Activated T-helper 1 cell treated with anti-CD3 and anti-CD28 coated beads, Interleukin-12 subunit alpha, Interleukin-12 subunit beta, Interleukin-2, Interleukin-4 antibody, amounts not matched to agents 30 ng/mL and 10 ng/mL and 1 ng/mL, durations not matched to agents 14 hours and 24 hours and 36 hours (primary cell): Measurements from ENCODE around the gene WDR1. TPM values are rescaled to one million over a fixed set of nuclear protein-coding genes. Genes with fewer than 3 reads are reported as not detected.

Source experiments
- DNase-seq: peaks from one replicate; pipeline ENCODE4 v3.0.0; 2021; ENCODE audit warnings: low spot score
- H3K27ac Mint-ChIP-seq: one replicate; pipeline ENCODE4 v1.8.0; 2021; ENCODE audit warnings: mild to moderate bottlenecking, mixed read lengths
- H3K27me3 Mint-ChIP-seq: one replicate; pipeline ENCODE4 v1.8.0; 2022; ENCODE audit warnings: mild to moderate bottlenecking, moderate library complexity, mixed read lengths; ENCODE audit not compliant: insufficient read depth
- H3K36me3 Mint-ChIP-seq: one replicate; pipeline ENCODE4 v1.8.0; 2021; ENCODE audit warnings: low read depth, mixed read lengths
- H3K4me1 Mint-ChIP-seq: one replicate; pipeline ENCODE4 v1.8.0; 2021; ENCODE audit warnings: low read depth, mixed read lengths
- H3K4me3 Mint-ChIP-seq: one replicate; pipeline ENCODE4 v1.8.0; 2021; ENCODE audit warnings: mild to moderate bottlenecking, moderate library complexity, mixed read lengths
- H3K9me3 Mint-ChIP-seq: one replicate; pipeline ENCODE4 v1.8.0; 2021; ENCODE audit warnings: mixed read lengths
- intact Hi-C: fragments of 100-400 bp; cut with micrococcal nuclease; formaldehyde crosslinking; loops from one replicate; pipeline ENCODE4 v1.15.1; 2024
- total RNA-seq: library from RNA; stranded (reverse); gene quantifications from 2 replicates; pipeline ENCODE4 v1.2.3, GENCODE V29; 2022

Gene WDR1, protein sequence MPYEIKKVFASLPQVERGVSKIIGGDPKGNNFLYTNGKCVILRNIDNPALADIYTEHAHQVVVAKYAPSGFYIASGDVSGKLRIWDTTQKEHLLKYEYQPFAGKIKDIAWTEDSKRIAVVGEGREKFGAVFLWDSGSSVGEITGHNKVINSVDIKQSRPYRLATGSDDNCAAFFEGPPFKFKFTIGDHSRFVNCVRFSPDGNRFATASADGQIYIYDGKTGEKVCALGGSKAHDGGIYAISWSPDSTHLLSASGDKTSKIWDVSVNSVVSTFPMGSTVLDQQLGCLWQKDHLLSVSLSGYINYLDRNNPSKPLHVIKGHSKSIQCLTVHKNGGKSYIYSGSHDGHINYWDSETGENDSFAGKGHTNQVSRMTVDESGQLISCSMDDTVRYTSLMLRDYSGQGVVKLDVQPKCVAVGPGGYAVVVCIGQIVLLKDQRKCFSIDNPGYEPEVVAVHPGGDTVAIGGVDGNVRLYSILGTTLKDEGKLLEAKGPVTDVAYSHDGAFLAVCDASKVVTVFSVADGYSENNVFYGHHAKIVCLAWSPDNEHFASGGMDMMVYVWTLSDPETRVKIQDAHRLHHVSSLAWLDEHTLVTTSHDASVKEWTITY
- total RNA-seq, result 449 and 453 TPM in 2 replicates

DNA sequence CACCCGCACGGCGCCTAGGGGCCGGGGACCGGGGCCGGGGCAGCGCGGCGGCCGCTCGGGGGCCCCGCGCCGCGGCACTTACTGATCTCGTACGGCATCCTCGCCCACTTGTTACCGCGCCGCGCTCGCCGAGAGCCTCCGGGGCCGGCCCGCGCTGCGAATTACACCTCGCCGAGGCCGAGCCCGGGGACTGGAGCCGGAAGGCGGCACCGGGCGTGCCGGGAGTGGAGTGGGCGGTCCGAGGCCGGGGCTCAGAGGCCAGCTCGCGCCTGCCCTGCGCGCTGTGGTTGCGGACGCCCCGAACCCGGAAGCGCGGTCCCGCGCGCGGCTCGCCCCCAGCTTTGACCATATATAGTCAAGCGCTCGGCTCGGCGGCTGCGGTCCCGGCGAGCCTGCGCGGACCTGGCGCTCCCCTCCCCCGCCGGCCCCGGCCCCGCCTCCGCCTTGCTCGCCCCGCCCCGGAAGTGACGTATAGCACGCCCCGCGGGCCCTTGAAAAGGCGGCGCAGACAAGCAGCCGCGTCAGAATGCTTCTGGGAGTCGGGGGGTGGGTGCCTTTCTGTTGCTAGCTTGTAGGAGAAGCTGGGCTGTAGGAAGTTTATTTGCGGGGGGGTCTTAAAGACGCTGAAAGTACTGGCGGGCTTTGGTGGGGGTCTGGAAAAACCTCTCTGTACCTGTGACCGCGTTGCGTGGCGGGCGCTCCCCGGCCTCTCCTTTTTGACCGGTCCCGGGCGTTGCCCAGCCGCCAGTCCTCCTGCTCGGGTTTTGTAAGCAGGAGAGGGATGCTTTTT is at the start of gene WDR1:
WDR1 (minus strand) TSS at position 231 of the 790 bp plus-strand sequence; CDS start at position 98, 133 bp downstream.
- intact Hi-C loops, result loop anchor here (1.0 to 10.0 kb wide), 10 partner anchors 10 to 1912 kb away; no protein-coding TSS in a partner anchor
- H3K27ac Mint-ChIP-seq, result peak within 1 kb of the TSS; percentile 95
- no peaks in the 10 kb centered on the region for H3K27me3 Mint-ChIP-seq
- no peaks in the 10 kb centered on the region for H3K9me3 Mint-ChIP-seq
- peak; percentile 91 for DNase-seq
- H3K4me1 Mint-ChIP-seq, result peaks cover 86% of the 10 kb centered on the region
- H3K4me3 Mint-ChIP-seq, result peak within 1 kb of the TSS; percentile 97
- H3K36me3 Mint-ChIP-seq, result peaks cover 41% of the 10 kb centered on the region

DNA sequence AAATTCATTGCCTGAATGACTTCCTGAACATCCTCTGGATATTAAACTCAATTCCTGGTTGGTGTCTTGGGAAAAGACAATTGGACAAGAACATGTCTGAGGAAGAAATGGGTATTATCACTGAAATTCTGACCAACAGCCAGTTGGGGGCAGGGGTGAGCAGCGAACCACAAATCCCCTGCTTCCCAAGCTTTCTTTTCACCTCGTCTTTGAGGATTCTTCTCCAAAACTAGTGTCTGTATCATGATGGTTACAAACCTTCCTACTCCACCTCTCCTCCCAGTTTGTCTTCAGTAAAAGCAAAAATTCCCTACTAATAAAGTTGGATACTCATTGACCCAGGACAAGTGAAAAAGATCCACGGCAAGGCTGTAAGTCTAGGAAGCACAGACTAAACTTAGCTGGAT is 48.3 kb upstream of the WDR1 start:
- no peak for DNase-seq
- Mint-ChIP-seq H3K4me3 (no peak overlapping the region), H3K4me1 (peaks cover 29% of the 10 kb centered on the region), H3K36me3 (no peaks in the 10 kb centered on the region), H3K9me3 (no peaks in the 10 kb centered on the region), H3K27ac (no peak overlapping the region), H3K27me3 (peaks cover 4% of the 10 kb centered on the region)
- intact Hi-C loops, result no loop called here

DNA sequence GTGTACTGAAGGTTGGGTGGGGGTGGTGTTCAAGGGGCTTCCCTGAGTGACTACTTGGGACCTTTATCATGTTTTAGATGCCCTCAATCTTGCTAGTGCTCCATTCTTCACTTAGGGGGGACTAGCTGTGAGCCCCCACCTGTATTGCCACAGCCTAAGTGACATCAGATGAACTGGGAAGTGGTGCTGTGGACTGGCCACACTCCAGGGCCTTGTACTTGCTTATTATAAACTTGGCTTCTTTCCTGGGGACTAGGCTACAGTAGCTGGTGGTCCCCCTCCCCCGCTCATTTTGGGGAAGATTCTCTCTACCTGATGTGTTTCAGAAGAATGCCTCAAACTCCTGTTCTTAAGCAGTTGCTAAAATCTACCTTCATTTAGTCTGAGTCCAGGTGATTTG is 46.7 kb upstream of the WDR1 start:
- Mint-ChIP-seq H3K27ac (no peak overlapping the region), H3K27me3 (peaks cover 4% of the 10 kb centered on the region), H3K4me3 (no peak overlapping the region), H3K4me1 (peaks cover 37% of the 10 kb centered on the region), H3K36me3 (no peaks in the 10 kb centered on the region), H3K9me3 (no peaks in the 10 kb centered on the region)
- no peak for DNase-seq
- intact Hi-C loops, result no loop called here

DNA sequence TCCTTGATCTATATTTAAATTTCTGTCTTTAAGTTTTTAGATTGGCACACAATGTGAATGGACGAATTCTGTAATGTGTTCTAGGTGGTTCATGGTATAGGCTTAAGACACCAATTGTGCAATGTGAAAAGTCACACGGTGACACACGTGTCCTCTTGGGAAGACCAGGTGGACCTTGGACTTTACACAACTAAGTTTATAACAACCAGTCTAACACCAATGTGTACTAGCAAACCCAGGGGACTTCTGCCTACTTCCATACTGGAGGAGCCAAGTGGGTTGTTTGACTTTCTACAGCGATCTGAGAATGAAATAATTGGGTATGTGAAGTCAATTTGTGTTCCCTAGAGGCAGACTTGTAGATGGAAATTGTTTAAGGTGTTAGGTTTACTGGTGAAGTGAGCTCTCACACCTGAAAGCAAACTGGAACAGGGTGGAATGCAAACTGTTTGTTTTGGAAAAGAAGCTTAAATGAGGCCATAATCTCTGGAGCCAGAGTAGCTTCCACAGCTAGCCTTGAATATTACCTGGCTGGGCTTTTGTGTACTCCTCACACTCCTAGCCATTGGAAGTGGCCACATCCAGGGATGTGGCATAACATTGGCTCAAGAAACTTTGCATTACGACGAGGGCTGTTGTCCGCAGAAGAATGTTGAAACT is 45.9 kb upstream of the WDR1 start:
- DNase-seq, result no peak

DNA sequence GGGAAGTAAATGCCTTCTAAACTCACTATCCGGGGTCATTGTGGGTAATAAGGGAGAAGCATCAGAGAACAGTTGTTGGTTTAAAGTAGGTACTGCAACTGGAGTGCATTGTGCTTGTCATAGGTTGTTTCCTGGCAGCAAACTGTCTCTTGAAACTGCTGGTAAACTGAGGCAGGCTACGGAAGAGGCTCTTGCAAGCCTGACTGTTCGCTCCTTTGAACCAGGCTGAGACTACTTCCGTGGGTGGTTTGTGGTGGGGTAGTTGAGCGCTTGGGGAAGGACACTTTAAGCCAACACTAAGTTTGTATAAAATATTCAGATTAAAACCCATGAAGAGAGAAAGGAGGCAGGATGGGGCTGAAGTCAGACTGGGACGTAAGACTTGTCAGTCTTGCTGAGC is 45.2 kb upstream of the WDR1 start:
- intact Hi-C loops, result no loop called here
- peaks cover 4% of the 10 kb centered on the region for H3K27me3 Mint-ChIP-seq
- H3K27ac Mint-ChIP-seq, result peak overlapping the region; percentile 83
- peaks cover 44% of the 10 kb centered on the region for H3K4me1 Mint-ChIP-seq
- no peaks in the 10 kb centered on the region for H3K36me3 Mint-ChIP-seq
- peak overlapping the region; percentile 23 for H3K4me3 Mint-ChIP-seq
- no peaks in the 10 kb centered on the region for H3K9me3 Mint-ChIP-seq
- DNase-seq, result peak; percentile 37

More for the DNA sequence above, 45.9 kb upstream of the WDR1 start:
- Mint-ChIP-seq H3K4me3 (no peak overlapping the region), H3K9me3 (no peaks in the 10 kb centered on the region), H3K27me3 (peaks cover 4% of the 10 kb centered on the region), H3K27ac (no peak overlapping the region), H3K4me1 (peaks cover 42% of the 10 kb centered on the region), H3K36me3 (no peaks in the 10 kb centered on the region)
- intact Hi-C loops, result no loop called here

DNA sequence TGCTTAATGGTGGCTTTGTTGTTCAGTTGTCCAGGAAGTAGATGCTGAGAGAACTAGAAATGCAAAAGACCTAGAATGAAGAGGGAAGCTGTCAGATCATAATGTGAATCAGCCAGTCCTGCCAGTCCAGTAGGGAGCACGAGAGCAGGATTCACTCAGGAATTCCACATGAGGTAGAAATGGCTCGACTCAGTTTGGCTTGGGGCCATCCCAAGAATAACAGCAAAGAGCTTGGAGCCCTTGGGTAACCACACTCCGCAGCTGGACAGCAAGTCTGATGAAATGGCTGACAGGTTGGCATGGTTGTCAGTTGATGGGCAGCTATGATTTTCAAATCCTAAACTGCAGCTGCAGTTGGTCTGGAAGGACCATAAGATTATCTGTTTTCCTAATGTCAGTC is 44.5 kb upstream of the WDR1 start:
- Mint-ChIP-seq H3K4me3 (no peak overlapping the region), H3K27me3 (peaks cover 5% of the 10 kb centered on the region), H3K36me3 (no peaks in the 10 kb centered on the region), H3K27ac (no peak overlapping the region), H3K9me3 (no peaks in the 10 kb centered on the region), H3K4me1 (peaks cover 44% of the 10 kb centered on the region)
- DNase-seq, result no peak
- intact Hi-C loops, result no loop called here

DNA sequence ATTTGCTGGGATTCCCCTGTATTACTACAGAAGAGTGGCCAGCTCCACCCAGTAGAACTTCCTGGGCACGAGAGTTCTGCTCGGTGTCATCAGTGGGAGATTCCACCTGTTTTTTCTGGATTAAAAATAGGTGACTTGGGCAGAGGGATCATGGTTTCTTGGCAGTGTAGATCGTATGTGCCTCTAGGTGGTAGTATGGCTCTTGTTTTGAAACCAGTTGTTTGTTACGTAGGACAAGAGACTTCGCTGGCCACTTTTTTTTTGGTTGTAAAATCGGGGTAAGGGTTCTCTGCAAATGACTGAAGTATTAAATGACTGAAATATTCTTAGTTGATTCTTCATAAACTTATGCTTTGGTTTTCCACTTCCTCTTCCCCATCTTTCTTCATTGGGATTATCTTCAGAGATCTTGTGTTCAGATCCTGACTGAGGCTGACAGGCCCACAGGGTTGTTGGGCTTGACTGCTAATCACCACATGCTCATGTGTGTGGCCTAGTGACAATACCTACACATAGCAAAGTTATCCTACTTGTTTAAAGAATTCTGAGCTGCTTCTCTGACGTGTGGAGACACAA is 43.8 kb upstream of the WDR1 start:
- Mint-ChIP-seq H3K27me3 (peaks cover 7% of the 10 kb centered on the region), H3K27ac (no peak overlapping the region), H3K9me3 (no peaks in the 10 kb centered on the region), H3K4me3 (no peak overlapping the region), H3K36me3 (no peaks in the 10 kb centered on the region), H3K4me1 (peaks cover 44% of the 10 kb centered on the region)
- no peak for DNase-seq
- intact Hi-C loops, result loop anchor here (1.0 kb wide), 1 partner anchor 389 kb away; no protein-coding TSS in a partner anchor

DNA sequence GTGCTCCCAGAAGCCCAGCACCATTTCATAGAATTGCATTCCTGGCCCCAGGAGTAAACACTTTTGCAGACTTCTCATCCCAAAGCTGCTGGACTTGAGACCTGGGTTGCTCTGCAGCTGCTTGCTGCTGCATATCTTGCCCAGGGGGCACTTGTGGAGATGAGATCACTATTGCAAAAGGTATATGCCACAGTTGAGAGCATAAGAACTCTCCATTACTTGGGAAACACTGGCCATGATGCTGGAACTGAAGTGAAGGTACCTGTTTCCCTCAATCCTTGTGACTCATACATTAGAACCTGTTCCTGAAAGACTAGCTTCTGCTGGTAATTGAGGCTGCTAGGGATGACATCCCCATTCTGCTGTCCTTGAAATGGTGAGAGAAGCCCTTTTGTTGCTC is 43.1 kb upstream of the WDR1 start:
- Mint-ChIP-seq H3K4me3 (no peak overlapping the region), H3K9me3 (no peaks in the 10 kb centered on the region), H3K27ac (no peak overlapping the region), H3K4me1 (peaks cover 44% of the 10 kb centered on the region), H3K27me3 (peaks cover 5% of the 10 kb centered on the region), H3K36me3 (no peaks in the 10 kb centered on the region)
- DNase-seq, result no peak
- intact Hi-C loops, result loop anchor here (1.0 kb wide), 1 partner anchor 390 kb away; no protein-coding TSS in a partner anchor

DNA sequence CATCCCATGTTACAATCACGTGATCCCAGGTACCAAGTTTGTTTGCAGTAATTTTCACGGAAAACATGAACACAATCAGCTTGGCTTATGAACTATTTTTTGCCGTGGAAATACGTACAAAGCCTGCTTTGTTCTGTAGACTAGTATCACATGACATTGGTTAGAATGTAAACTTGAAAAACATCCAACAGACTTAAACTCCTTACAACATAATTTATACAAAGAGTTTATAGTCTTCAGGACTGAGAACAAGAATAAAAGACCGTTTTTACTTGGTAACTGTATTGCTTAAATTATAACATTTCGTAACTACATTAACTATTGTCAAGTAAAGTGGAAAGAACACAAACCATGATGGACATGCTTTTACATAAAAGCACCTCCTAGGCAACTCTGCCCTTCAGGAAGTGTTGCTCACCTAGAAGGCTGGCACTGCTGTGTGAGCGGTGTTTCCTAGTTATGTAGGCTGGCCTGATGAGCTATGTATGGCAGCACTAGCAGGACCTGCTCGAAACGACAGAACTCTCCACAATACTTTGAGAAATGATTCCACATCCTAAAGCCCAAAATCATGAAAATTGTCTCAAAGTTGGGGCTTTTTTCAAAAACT is 41.8 kb upstream of the WDR1 start:
- Mint-ChIP-seq H3K4me3 (no peak overlapping the region), H3K27ac (no peak overlapping the region), H3K4me1 (peaks cover 44% of the 10 kb centered on the region), H3K27me3 (peaks cover 5% of the 10 kb centered on the region), H3K36me3 (no peaks in the 10 kb centered on the region), H3K9me3 (no peaks in the 10 kb centered on the region)
- no peak for DNase-seq
- intact Hi-C loops, result no loop called here

DNA sequence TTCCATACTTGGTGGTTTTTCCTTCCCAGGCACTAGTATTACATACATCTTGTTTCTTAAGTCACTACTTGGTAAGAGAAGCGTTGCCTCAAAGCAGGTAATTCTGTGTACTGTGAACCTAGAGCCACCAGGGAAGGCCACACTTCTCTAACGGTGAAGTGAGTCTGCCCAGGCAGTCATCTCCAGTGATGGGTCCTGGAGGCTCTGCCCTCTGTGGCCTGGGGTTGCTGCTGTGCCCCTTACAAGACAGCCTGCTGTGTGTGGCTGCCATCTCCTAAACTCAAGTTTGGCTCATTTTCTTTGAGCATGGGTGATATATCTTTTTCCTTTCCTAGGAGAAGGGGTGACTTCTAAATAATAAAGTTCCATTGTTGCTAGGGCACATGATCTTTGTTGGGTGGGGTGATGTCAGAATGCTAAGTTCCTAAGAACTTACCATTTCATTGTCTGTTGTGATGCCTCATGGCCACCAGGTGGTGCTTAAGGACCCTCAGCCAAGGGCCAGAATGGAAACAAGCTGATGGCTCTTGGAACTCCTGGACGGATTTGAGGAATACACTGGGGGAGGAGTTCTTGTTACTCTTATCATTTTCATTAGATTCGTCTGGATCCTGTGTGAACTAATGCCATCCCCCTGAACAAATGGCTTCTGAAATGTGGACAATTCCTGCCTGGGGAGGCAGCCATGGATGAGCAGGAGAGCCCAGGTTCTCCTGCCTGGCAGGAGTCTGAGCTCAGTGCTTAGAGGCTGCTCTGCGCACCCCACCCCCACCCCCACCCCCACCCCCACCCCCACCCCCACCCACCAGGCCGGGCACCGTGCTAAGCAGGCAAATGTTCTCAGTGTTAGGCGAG is 41.1 kb upstream of the WDR1 start:
- H3K4me1 Mint-ChIP-seq, result peaks cover 43% of the 10 kb centered on the region

DNA sequence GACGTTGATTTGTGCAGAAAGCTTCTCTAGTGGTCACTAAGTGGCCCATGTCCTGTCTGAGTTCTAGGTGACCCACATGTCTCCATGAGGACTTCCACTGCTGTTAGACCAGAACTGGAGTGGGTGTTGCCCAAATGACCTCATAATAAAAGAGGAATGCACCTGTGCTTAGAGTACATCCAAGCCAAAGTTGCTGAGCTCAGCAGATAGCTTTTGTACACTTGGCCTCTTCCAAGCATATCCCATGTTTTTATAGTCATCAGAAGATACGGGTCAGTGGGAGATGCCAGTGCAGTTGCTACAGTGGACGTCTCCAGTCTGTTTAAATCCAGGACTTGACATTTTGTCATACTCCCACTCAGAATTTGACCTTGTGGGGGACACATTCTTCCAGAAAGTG is 37.6 kb upstream of the WDR1 start:
- no peak overlapping the region for H3K27ac Mint-ChIP-seq

More for the DNA sequence above, 41.1 kb upstream of the WDR1 start:
- Mint-ChIP-seq H3K27ac (no peak overlapping the region), H3K4me3 (no peak overlapping the region), H3K36me3 (no peaks in the 10 kb centered on the region), H3K27me3 (peaks cover 5% of the 10 kb centered on the region), H3K9me3 (no peaks in the 10 kb centered on the region)
- DNase-seq, result peak; percentile 16
- intact Hi-C loops, result loop anchor here (1.0 kb wide), 4 partner anchors 40 to 381 kb away; no protein-coding TSS in a partner anchor

More for the DNA sequence above, 37.6 kb upstream of the WDR1 start:
- Mint-ChIP-seq H3K36me3 (no peaks in the 10 kb centered on the region), H3K4me1 (peaks cover 9% of the 10 kb centered on the region), H3K9me3 (no peaks in the 10 kb centered on the region), H3K27me3 (peaks cover 10% of the 10 kb centered on the region), H3K4me3 (no peak overlapping the region)
- no peak for DNase-seq
- intact Hi-C loops, result no loop called here
